Gastroesophageal sphincter (tissue), 3 donors: Measurements from ENCODE around the gene FDX1.

Experiments used
- POLR2A ChIP-seq, 2 donors: fragments of 450-650 bp; IDR thresholded peaks; one replicate each; pipeline ENCODE4 v1.6.1; 2017; ENCODE audit warnings: antibody characterized with exemption in 2 of 2, mild to moderate bottlenecking in 2 of 2, moderate library complexity in 1 of 2
- POLR2AphosphoS5 ChIP-seq: sonication (generic); formaldehyde crosslinking; IDR thresholded peaks from one replicate; pipeline ENCODE4 v1.6.1; 2017; ENCODE audit warnings: antibody characterized with exemption
- TF ChIP-seq, protein P1 (sequence below), 4 experiments: fragments of 200-600 bp in 2 of 4; fragments of 450-650 bp in 2 of 4; sonication (generic) in 1 of 4; IDR thresholded peaks; one replicate each; pipeline ENCODE4 v1.5.1; 2017 to 2019; ENCODE audit warnings: antibody characterized with exemption in 4 of 4, mild to moderate bottlenecking in 2 of 4, moderate library complexity in 2 of 4

DNA sequence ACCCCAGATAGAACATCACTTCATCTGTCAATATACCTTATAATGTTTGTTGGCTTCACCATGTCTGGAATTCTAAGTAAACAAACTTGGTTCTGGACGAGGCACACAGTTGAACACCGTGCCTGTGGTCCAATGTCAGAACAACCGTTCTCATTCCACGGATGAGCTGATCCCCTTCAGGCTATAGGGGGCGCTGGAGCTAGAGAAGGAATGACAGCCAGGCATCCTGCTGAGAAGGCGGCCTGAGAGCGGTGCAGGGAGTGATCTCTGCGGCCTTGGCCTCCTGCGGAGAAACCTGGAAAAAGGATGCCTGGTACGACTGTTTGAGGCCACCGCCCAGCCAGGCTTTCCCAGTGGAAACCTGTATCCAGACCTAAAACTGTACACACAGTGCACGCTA is 48.7 kb downstream of the FDX1 start:
- TF ChIP-seq, protein P1, sequence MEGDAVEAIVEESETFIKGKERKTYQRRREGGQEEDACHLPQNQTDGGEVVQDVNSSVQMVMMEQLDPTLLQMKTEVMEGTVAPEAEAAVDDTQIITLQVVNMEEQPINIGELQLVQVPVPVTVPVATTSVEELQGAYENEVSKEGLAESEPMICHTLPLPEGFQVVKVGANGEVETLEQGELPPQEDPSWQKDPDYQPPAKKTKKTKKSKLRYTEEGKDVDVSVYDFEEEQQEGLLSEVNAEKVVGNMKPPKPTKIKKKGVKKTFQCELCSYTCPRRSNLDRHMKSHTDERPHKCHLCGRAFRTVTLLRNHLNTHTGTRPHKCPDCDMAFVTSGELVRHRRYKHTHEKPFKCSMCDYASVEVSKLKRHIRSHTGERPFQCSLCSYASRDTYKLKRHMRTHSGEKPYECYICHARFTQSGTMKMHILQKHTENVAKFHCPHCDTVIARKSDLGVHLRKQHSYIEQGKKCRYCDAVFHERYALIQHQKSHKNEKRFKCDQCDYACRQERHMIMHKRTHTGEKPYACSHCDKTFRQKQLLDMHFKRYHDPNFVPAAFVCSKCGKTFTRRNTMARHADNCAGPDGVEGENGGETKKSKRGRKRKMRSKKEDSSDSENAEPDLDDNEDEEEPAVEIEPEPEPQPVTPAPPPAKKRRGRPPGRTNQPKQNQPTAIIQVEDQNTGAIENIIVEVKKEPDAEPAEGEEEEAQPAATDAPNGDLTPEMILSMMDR (IDR thresholded peaks at IDR 0.05): no peak
- TF ChIP-seq POLR2AphosphoS5 (no peak), POLR2A (IDR thresholded peaks at IDR 0.05) (no peak)
